Esophagus squamous epithelium (tissue), 5 donors: ENCODE measurements around the gene LINC01488. TPM values are rescaled to one million over a fixed set of nuclear protein-coding genes. Genes with fewer than 3 reads are reported as not detected.

Experiments
- DNase-seq: peaks from one replicate; lab custom pipeline; 2025; lab: John Stamatoyannopoulos, UW
- H3K27ac ChIP-seq, 4 donors: fragments of 200-600 bp; sonication (generic); one replicate each; pipeline ENCODE4 v1.5.1; 2016 to 2019; ENCODE audit warnings: mild to moderate bottlenecking in 1 of 4
- H3K27me3 ChIP-seq, 4 donors: fragments of 200-600 bp; sonication (generic); 1 replicate in 3 of 4; 2 replicates in 1 of 4; pipeline versions ENCODE4 v1.5.1 to v1.6.0; 2017 to 2021; ENCODE audit warnings: antibody characterized with exemption in 1 of 4
- H3K36me3 ChIP-seq, 3 donors: fragments of 200-600 bp; sonication (generic); one replicate each; pipeline ENCODE4 v1.5.1; 2016 to 2019
- H3K4me1 ChIP-seq, 3 donors: fragments of 200-600 bp; sonication (generic); one replicate each; pipeline ENCODE4 v1.5.1; 2017 to 2019
- H3K4me3 ChIP-seq, 4 donors: fragments of 200-600 bp; sonication (generic); 1 replicate in 3 of 4; 2 replicates in 1 of 4; pipeline ENCODE4 v1.5.1; 2016 to 2019; ENCODE audit warnings: mild to moderate bottlenecking in 2 of 4, moderate library complexity in 1 of 4
- H3K9me3 ChIP-seq, 3 donors: fragments of 200-600 bp; sonication (generic); one replicate each; pipeline ENCODE4 v1.5.1; 2016 to 2019
- CTCF ChIP-seq, 6 experiments: fragments of 450-650 bp in 4 of 6; fragments of 200-600 bp in 2 of 6; sonication (generic) in 2 of 6; IDR thresholded peaks; one replicate each; pipeline ENCODE4 v1.5.1; 2016 to 2019; ENCODE audit warnings: antibody characterized with exemption in 6 of 6, mild to moderate bottlenecking in 4 of 6, moderate library complexity in 4 of 6
- POLR2A ChIP-seq, 4 donors: fragments of 450-650 bp; IDR thresholded peaks; one replicate each; pipeline ENCODE4 v1.6.1; 2017; ENCODE audit warnings: antibody characterized with exemption in 4 of 4, mild to moderate bottlenecking in 4 of 4, moderate library complexity in 3 of 4
- WGBS, 2 donors: methylation state at CpG; one replicate each; pipeline ENCODE4 v1.1.5; 2018; 5-methylcytosine and 5-hydroxymethylcytosine counted together
- intact Hi-C: fragments of 100-400 bp; cut with DNase I; formaldehyde crosslinking; loops from one replicate; pipeline ENCODE4 v1.15.0; 2022
- total RNA-seq, 4 donors: library from RNA; depleted of rRNA; stranded (reverse); fragments of >200 nt; gene quantifications; one replicate each; pipeline ENCODE4 v1.1.0, GENCODE V29; 2016
- donor health status: DM: yes; HTN: yes; CAD: no.

The LINC01488 gene
- total RNA-seq, 4 donors from 2014 or later, result not detected

- peaks cover 0 to 17% (median 5%) of the 10 kb centered on the region in 3 donors for H3K4me1 ChIP-seq
- no peak for DNase-seq
- H3K36me3 ChIP-seq, result no peaks in the 10 kb centered on the region
- H3K27me3 ChIP-seq, result no peaks in the 10 kb centered on the region
- WGBS, 2 donors, result 93% methylated on average over 3 to 8 of the region's 12 CpGs
- intact Hi-C loops, result no loop called here
- no peak overlapping the region for H3K4me3 ChIP-seq
- no peak for TF ChIP-seq POLR2A (IDR thresholded peaks at IDR 0.05)
- no peaks in the 10 kb centered on the region for H3K9me3 ChIP-seq
- H3K27ac ChIP-seq, result no peak overlapping the region
These were observed 32.3 kb downstream of the LINC01488 start for GRCh38 chr11:69513663-69514224.

GRCh38 chr11:69514771-69515170 is 33.3 kb downstream of the LINC01488 start:
- no peak overlapping the region for H3K27ac ChIP-seq
- peaks cover 0 to 9% (median 5%) of the 10 kb centered on the region in 3 donors for H3K4me1 ChIP-seq
- TF ChIP-seq POLR2A (IDR thresholded peaks at IDR 0.05) (no peak), CTCF (IDR thresholded peaks at IDR 0.05) (no peak)
- no peak for DNase-seq
- no peak overlapping the region for H3K4me3 ChIP-seq
- H3K9me3 ChIP-seq, result no peaks in the 10 kb centered on the region
- WGBS, 2 donors, result 91 to 94% methylated on average over 2 to 5 of the region's 5 CpGs
- no peaks in the 10 kb centered on the region for H3K36me3 ChIP-seq
- intact Hi-C loops, result no loop called here
- H3K27me3 ChIP-seq, result no peaks in the 10 kb centered on the region

- Histone ChIP-seq H3K4me3 (no peak overlapping the region), H3K27me3 (no peaks in the 10 kb centered on the region), H3K9me3 (no peaks in the 10 kb centered on the region), H3K4me1 (peaks cover 0 to 3% (median 1%) of the 10 kb centered on the region in 3 donors), H3K27ac (no peak overlapping the region), H3K36me3 (no peaks in the 10 kb centered on the region)
- TF ChIP-seq POLR2A (IDR thresholded peaks at IDR 0.05), result no peak
- no peak for TF ChIP-seq CTCF (IDR thresholded peaks at IDR 0.05)
- DNase-seq, result no peak
- WGBS, 2 donors, result 73 to 91% methylated on average over 5 to 12 of the region's 12 CpGs
- intact Hi-C loops, result no loop called here
These were observed 34.1 kb downstream of the LINC01488 start for GRCh38 chr11:69515271-69516245.

GRCh38 chr11:69516526-69516925 is 35.1 kb downstream of the LINC01488 start:
- Histone ChIP-seq H3K9me3 (no peaks in the 10 kb centered on the region), H3K27ac (no peak overlapping the region), H3K36me3 (no peaks in the 10 kb centered on the region), H3K27me3 (no peaks in the 10 kb centered on the region), H3K4me1 (peaks cover 0 to 3% (median 0%) of the 10 kb centered on the region in 3 donors), H3K4me3 (no peak overlapping the region)
- DNase-seq, result no peak
- no peak for TF ChIP-seq POLR2A (IDR thresholded peaks at IDR 0.05)
- no peak for TF ChIP-seq CTCF (IDR thresholded peaks at IDR 0.05)
- intact Hi-C loops, result no loop called here
- 55% methylated on average over 3 of the region's 3 CpGs for WGBS, 2 donors

- Histone ChIP-seq H3K27ac (no peak overlapping the region), H3K27me3 (no peaks in the 10 kb centered on the region), H3K4me1 (peaks cover 0 to 4% (median 0%) of the 10 kb centered on the region in 3 donors), H3K9me3 (no peaks in the 10 kb centered on the region), H3K4me3 (no peak overlapping the region), H3K36me3 (no peaks in the 10 kb centered on the region)
- DNase-seq, result no peak
- TF ChIP-seq POLR2A (IDR thresholded peaks at IDR 0.05) (no peak), CTCF (IDR thresholded peaks at IDR 0.05) (no peak)
- intact Hi-C loops, result no loop called here
- 92 to 93% methylated on average over 5 of the region's 5 CpGs for WGBS, 2 donors
These were observed 36.9 kb downstream of the LINC01488 start for GRCh38 chr11:69518081-69518950.
